Central memory CD4-positive, alpha-beta T cell (primary cell): ENCODE measurements around the gene APOL6.

ENCODE experiments used
- DNase-seq: peaks from one replicate; pipeline ENCODE4 v3.0.0; 2022
- total RNA-seq, 3 experiments: gene quantifications; one replicate each; lab custom pipeline; 2026; lab: John Stamatoyannopoulos, UW

APOL6 gene, protein sequence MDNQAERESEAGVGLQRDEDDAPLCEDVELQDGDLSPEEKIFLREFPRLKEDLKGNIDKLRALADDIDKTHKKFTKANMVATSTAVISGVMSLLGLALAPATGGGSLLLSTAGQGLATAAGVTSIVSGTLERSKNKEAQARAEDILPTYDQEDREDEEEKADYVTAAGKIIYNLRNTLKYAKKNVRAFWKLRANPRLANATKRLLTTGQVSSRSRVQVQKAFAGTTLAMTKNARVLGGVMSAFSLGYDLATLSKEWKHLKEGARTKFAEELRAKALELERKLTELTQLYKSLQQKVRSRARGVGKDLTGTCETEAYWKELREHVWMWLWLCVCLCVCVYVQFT
- 241 to 461 (median 288) reads per million in 3 experiments for total RNA-seq

DNA sequence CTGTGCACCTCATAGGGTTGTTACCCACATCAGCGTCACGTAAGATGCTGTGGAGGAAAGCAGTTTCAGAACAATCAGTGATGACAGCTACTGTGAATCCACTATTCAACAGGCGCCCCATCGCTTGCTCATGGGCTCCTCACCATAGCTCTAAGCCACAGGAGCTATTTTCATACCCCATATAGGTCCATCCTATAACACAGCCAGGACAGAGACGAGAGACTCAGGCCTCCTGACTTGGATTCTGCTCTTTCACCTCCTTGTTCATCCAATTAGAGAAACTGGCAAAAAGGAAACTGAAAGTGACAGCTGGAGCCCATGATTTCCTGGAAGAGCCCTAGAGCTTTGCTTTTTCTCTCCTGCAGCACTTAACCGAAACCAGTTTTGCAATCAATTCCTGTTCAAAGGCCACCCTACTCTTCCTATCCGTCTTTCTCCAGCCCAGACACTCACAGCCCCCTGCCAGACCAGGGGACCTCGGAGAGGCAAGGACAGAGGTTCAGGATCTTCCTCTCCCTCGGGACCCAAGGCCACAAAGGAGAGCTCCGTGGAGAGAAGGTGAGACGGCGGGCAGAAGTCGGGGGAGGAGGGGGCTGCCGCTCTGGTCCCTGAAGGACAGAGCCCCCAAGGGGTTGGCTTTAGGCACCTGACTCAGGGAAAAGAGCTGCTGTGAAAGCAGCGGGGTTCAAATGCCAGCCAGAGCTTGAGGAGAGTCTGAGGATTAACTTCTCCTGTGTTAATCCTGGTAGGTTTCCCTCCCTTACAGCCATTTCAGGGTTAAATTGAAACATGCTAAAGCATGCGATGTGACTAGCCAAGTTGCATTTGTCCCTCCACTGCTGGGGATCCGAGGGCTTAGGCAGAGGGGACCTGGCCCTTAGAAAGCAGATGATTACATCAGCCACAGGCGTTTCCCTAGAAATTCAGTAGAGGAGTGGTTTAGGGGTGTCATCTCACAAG is at the start of gene APOL6:
APOL6 (plus strand) TSS at position 381 of the 960 bp plus-strand sequence. CDS start 7,980 bp downstream, outside the sequence.
- peak; percentile 78 for DNase-seq

GRCh38 chr22:35599364-35599763 is 48.9 kb upstream of the APOL6 start:
- DNase-seq, result no peak

- DNase-seq, result no peak
These were observed 47.8 kb upstream of the APOL6 start for GRCh38 chr22:35600476-35600875.

- no peak for DNase-seq
These were observed 47.1 kb upstream of the APOL6 start for GRCh38 chr22:35601013-35601580.

- DNase-seq, result no peak
These were observed 46.3 kb upstream of the APOL6 start for GRCh38 chr22:35601743-35602615.

DNA sequence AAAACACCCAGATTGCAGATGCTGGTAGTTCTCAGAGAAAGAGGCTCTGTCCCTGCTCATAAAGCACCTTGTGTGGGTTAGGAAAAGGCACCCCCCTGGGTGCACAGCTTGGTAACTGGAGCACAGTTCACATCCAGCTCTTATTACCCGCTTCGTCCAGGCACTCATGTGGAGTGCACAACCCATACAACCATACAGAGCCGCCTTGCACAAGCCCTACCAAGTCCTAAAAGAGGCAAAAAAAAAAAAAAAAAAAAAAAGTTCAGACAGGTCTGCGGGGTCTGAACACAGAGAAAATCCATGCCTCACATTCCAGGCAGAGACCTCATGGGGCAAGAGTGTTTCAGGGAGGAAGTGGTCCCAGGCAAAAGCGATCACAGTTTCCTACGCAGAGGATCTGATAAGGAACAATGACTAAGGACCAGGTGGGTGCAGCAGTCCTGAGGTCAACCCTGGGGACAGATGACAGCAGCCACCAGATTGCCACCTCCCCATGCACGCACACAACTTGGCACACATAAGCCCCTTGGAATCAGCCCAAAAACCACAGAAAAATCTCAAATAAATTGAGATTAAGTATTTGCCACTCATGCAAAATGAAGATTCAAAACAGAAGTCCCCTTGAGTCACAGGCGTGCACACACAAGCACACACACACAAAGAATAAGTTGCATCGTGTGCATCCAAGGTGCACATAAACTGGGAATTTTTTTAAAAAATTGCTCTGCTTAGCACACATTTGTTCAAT is 43.5 kb upstream of the APOL6 start:
- DNase-seq, result no peak

GRCh38 chr22:35605369-35605680 is 42.9 kb upstream of the APOL6 start:
- DNase-seq, result no peak

DNA sequence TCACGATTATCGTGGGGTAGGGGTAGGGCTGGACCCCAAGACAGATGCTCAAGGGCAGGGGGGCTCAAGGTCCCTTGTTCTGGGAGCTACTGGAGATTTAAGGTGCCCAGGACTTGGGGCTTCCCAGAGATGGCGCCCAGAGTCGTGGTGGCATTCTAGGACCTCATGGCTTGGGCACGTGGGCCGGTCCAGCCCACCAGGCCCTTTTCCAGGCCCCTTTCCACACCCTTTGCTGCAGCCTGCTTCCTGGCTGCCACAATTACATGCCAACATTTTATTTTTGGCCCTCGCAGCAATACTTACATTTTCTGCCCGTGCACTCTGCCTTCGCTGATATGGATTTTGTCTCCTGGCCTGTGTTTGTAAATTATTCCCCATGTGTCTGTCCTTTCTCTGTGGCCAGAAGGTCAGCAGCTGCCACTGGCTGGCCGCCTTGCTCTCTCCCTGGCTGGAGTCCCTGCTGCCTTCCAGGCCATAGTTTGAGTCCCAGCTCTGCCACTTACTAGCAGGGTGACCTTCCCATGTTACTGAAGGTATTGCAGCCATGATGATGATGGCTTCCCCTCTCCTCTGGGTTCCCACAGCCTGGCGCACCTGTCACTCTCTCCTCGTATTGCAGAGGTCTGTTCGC is 42.3 kb upstream of the APOL6 start:
- no peak for DNase-seq

- no peak for DNase-seq
These were observed 41.3 kb upstream of the APOL6 start for GRCh38 chr22:35606916-35607315.

DNA sequence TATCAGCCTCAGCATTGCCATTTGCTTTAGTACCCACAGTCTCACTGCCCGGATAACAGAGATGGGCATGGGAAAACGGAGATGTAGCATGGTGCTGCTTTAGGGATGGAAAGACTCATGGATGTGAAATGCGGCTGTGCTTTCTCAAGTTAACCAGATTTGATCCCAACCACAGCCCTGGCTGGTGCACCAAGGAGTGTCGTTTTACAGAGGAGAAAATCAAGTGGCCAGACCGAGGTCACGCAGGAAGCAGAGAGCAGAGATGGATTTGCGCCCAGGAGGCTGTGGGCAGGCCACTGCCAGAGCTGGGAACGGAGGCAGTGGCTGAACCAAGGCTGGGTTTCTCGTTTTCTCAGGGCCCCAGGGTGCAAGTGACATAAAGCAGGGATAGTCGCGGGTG is 40.2 kb upstream of the APOL6 start:
- DNase-seq, result no peak

DNA sequence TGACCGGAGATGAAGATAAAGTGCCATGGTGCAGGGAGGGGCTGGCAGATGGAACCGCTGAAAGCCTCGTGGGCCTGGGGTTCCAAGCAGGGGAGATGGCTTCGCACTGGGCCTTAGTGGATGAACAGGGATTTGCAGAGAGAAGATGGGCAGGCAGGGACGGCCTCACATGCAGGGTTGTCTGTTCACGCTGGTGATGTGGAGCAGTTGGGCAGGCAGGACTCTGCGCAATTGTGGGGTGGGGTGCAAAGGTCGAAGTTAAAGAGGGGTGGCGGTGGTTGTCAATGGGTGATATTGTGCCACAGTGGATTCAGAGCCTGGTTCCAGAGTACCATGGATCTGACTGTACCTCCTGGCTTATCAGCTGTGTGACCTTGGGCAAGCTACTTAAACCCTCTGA is 39.0 kb upstream of the APOL6 start:
- no peak for DNase-seq

- DNase-seq, result no peak
These were observed 38.5 kb upstream of the APOL6 start for GRCh38 chr22:35609761-35610160.

- DNase-seq, result no peak
These were observed 37.5 kb upstream of the APOL6 start for GRCh38 chr22:35610741-35611140.

- DNase-seq, result no peak
These were observed 36.9 kb upstream of the APOL6 start for GRCh38 chr22:35611200-35611890.

- no peak for DNase-seq
These were observed 36.2 kb upstream of the APOL6 start for GRCh38 chr22:35611891-35612576.

DNA sequence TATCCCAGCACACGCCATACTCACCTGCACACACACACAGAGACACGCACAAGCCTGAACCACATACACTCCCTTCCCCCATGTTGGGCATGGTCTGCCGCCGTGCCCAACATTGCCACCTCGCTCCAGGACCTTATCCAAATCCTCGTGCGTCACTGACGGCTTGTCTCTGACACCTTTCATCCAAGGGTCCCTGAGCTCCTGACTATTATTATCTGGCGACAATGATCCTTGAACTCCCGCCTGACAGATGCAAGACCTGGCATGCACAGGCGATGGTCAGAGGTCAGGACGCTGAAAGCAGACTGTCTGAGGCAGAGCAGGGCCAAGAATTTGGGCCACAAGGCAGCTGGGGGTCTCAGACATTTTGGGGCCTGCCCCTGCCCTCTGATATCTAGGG is 35.3 kb upstream of the APOL6 start:
- no peak for DNase-seq

GRCh38 chr22:35614404-35614803 is 33.8 kb upstream of the APOL6 start:
- DNase-seq, result no peak

- no peak for DNase-seq
These were observed 33.1 kb upstream of the APOL6 start for GRCh38 chr22:35615156-35615555.

DNA sequence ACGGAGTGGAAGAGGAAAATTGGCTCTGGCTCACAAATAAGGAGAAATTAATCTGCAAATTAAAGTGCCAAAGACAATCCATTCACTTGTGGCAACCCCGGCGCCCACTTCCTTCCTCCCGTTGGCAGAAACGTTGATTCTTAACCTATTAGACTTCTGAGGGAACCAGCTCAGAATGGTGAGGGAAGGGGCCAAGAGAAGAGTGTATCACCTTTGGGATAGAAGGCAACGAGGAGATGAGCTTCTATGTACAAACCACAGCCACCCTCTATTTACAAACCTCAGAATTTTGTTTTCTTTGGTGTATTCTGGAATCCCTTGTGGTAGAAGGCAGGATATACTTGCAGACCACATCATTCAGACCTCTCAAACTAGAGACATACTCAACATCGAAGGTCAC is 32.2 kb upstream of the APOL6 start:
- DNase-seq, result no peak

DNA sequence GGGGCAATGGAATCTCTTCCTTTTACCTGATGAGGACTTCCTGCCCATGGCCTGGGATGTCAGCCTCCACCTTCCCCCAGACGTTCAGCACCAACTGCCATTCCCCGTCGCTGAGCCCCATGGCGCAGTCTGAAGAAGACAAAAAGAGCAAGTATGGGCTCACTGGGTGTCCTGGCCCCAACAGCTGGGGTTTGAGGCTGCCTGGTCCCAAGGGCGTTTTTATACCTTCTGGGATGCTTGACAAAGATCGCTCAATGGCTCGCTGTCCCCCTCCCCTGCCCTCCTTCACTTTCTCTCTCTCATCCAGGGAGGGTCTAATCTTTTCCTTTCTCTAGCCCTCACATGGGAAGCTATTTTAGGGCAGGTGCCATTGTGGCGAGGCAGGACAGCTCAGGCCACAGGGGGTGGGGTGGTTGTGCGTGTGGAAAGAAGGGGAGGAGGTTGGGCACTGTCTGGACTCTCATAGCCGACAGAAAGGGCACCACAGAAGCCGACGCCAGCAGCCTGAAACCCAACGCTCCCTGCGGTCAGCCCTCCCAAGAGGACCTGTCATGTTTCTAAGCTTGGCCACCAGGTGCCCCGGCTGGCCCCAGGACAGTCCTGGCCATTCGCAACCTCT is 31.0 kb upstream of the APOL6 start, which contains the start of gene MB:
MB (minus strand) TSS at position 193 of the 619 bp plus-strand sequence; CDS start at position 121, 72 bp downstream.
- no peak for DNase-seq
